ENCODE data around the gene CELF5.

The CELF5 gene

DNA sequence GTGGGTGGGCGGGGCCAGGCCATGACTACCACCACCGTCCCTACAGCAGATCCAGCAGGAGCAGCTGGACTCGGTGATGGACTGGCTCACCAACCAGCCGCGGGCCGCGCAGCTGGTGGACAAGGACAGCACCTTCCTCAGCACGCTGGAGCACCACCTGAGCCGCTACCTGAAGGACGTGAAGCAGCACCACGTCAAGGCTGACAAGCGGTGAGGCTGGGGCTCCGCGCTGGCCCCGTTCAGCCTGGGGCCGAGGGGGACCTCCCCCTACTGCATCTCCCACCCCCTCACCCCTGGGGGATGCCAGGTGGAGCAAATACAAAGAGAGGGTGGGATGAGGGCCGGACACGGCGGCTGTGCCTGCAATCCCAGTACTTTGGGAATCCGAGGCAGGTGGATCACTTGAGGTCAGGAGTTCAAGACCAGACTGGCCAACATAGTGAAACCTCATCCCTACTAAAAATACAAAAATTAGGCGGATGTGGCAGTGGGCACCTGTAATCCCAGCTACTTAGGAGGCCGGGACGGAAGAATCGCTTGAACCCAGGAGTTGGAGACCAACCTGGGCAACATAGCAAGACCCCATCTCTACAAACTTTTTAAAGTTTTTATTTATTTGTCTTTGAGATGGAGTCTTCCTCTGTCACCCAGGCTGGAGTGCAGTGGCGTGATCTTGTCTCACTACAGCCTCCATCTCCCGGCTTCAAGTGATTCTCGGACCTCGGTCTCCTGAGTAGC, 18.1 kb upstream of the CELF5 start:
- Histone ChIP-seq H3K27ac (ENCODE audit: poor library complexity, severe bottlenecking) (no peak overlapping the region), H3K27me3 (ENCODE audit: insufficient read depth, poor library complexity, severe bottlenecking) (no peaks in the 10 kb centered on the region), H3K9me3 (ENCODE audit: severe bottlenecking) (no peaks in the 10 kb centered on the region), H3K36me3 (ENCODE audit: low read depth) (peaks cover 23% of the 10 kb centered on the region), H3K4me3 (ENCODE audit: severe bottlenecking) (no peak overlapping the region), H3K4me1 (ENCODE audit: insufficient read depth, poor library complexity, severe bottlenecking) (no peaks in the 10 kb centered on the region)
- DNase-seq (ENCODE audit: low spot score) (no peak), ATAC-seq (ENCODE audit: low read depth) (no peak)
- TF ChIP-seq, protein P1, sequence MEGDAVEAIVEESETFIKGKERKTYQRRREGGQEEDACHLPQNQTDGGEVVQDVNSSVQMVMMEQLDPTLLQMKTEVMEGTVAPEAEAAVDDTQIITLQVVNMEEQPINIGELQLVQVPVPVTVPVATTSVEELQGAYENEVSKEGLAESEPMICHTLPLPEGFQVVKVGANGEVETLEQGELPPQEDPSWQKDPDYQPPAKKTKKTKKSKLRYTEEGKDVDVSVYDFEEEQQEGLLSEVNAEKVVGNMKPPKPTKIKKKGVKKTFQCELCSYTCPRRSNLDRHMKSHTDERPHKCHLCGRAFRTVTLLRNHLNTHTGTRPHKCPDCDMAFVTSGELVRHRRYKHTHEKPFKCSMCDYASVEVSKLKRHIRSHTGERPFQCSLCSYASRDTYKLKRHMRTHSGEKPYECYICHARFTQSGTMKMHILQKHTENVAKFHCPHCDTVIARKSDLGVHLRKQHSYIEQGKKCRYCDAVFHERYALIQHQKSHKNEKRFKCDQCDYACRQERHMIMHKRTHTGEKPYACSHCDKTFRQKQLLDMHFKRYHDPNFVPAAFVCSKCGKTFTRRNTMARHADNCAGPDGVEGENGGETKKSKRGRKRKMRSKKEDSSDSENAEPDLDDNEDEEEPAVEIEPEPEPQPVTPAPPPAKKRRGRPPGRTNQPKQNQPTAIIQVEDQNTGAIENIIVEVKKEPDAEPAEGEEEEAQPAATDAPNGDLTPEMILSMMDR (IDR thresholded peaks at IDR 0.05; ENCODE audit: poor library complexity, severe bottlenecking): no peak

GRCh38 chr19:3207461-3208242, 16.8 kb upstream of the CELF5 start:
- ATAC-seq (ENCODE audit: low read depth) (peak; percentile 9; the same call in 1 of the 3 replicates), DNase-seq (ENCODE audit: low spot score) (peak; percentile 43)
- no peak overlapping the region for H3K4me3 ChIP-seq (ENCODE audit: severe bottlenecking)
- H3K36me3 ChIP-seq (ENCODE audit: low read depth): peaks cover 23% of the 10 kb centered on the region
- H3K9me3 ChIP-seq (ENCODE audit: severe bottlenecking): no peaks in the 10 kb centered on the region
- no peaks in the 10 kb centered on the region for H3K27me3 ChIP-seq (ENCODE audit: insufficient read depth, poor library complexity, severe bottlenecking)
- TF ChIP-seq, protein P1 (IDR thresholded peaks at IDR 0.05; ENCODE audit: poor library complexity, severe bottlenecking): no peak
- H3K27ac ChIP-seq (ENCODE audit: poor library complexity, severe bottlenecking): no peak overlapping the region
- no peaks in the 10 kb centered on the region for H3K4me1 ChIP-seq (ENCODE audit: insufficient read depth, poor library complexity, severe bottlenecking)

DNA sequence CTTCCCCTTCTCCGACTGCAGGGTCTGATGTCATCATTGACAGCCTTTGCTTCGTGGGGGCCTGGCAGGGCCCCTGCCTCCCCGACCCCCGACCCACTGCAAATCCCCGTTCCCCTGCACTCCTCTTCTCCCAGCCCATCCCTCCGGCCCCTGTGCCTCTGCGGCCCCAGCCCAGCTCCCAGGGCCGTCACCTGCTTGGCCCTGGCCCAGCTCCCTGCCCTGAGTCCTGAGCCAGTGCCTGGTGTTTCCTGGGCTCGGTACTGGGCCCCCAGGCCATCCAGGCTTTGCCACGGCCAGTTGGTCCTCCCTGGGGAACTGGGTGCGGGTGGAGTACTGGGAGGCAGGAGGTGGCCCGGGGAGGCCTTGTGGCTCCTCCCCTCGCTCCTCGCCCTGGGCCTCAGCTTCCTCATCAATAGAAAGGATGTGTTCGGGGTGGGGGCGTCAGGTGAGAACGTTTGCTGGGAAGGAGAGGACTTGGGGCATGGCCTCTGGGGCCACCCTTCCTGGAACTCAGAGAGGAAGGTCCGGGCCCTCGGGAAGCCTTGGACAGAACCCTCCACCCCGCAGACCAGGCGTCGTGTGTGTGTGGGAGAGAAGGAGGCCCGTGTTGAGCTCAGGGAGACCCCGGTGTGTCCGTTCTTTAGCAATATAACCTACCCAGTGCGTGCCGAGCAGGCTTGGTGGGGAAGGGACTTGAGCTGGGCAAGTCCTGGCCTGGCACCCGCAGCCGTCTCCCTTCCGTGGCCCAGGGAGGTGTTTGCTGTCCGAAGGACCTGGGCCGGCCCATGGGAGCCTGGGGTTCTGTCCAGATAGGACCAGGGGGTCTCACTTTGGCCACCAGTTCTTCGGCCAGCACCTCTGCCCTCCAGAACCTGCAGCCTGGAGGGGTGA, 15.9 kb upstream of the CELF5 start:
- TF ChIP-seq, protein P1 (IDR thresholded peaks at IDR 0.05; ENCODE audit: poor library complexity, severe bottlenecking): no peak
- H3K4me1 ChIP-seq (ENCODE audit: insufficient read depth, poor library complexity, severe bottlenecking): no peaks in the 10 kb centered on the region
- H3K36me3 ChIP-seq (ENCODE audit: low read depth): peaks cover 23% of the 10 kb centered on the region
- no peaks in the 10 kb centered on the region for H3K9me3 ChIP-seq (ENCODE audit: severe bottlenecking)
- no peak overlapping the region for H3K27ac ChIP-seq (ENCODE audit: poor library complexity, severe bottlenecking)
- no peak overlapping the region for H3K4me3 ChIP-seq (ENCODE audit: severe bottlenecking)
- DNase-seq (ENCODE audit: low spot score) (peak; percentile 38), ATAC-seq (ENCODE audit: low read depth) (no peak)
- no peaks in the 10 kb centered on the region for H3K27me3 ChIP-seq (ENCODE audit: insufficient read depth, poor library complexity, severe bottlenecking)

DNA sequence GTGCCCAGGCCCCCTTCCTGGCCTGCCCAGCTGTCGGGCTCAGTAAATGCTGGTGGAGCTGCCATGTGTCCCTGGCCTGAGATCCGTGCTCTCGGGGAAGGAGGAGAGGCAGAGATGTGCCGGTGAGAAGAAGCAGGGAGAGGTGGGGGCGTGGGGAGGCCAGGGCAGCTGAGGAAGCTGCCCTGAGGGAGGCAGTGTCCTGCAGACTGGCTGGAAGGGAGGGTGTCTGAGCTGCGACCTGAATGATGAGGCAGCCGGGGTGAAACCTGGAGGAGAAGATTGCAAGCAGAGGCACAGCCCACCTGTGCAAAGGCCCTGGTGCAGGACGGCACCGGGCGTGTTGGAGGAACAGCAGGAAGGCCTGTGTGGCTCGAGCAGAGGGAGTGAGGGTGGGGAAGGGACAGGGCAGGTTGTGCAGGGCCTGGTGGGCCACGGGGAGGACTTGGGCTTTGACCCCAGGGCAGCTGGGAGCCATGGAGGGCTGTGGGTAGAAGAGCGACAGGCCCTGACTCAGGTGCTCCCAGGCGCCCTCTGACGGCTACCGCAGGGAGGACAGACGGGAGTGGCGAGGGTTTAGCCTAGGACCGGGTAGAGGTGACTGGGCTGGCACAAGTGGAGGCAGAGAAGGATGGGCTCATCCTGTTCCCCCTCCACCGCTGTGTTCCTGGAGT, 14.0 kb upstream of the CELF5 start:
- Histone ChIP-seq H3K27ac (ENCODE audit: poor library complexity, severe bottlenecking) (no peak overlapping the region), H3K27me3 (ENCODE audit: insufficient read depth, poor library complexity, severe bottlenecking) (no peaks in the 10 kb centered on the region), H3K36me3 (ENCODE audit: low read depth) (peaks cover 18% of the 10 kb centered on the region), H3K4me1 (ENCODE audit: insufficient read depth, poor library complexity, severe bottlenecking) (no peaks in the 10 kb centered on the region), H3K9me3 (ENCODE audit: severe bottlenecking) (no peaks in the 10 kb centered on the region), H3K4me3 (ENCODE audit: severe bottlenecking) (no peak overlapping the region)
- TF ChIP-seq, protein P1 (IDR thresholded peaks at IDR 0.05; ENCODE audit: poor library complexity, severe bottlenecking): peak; percentile 64
- ATAC-seq (ENCODE audit: low read depth) (peak; percentile 69), DNase-seq (ENCODE audit: low spot score) (peak; percentile 45)

Measured in RWPE2 (cell line).